ENCODE results near the gene GHITM.

GRCh38 chr10:84196083-84196482 lies 56.8 kb downstream of the GHITM start:
- no peak for TF ChIP-seq CTCF (conservative IDR thresholded peaks at IDR 0.05 in 1 of 2, IDR thresholded peaks at IDR 0.05 in 1 of 2; ENCODE audit: extremely low read depth in 1 of 2, insufficient read depth in 1 of 2, low read depth in 1 of 2, low read length in 2 of 2)
- no peak for TF ChIP-seq EZH2 (IDR thresholded peaks at IDR 0.05; ENCODE audit: borderline replicate concordance, low read length)
